Activated CD4-positive, alpha-beta T cell treated with anti-CD3 and anti-CD28 coated beads, Interleukin-10, Interleukin-2, amounts not matched to agents 100 ng/mL and 50 ng/mL, durations not matched to agents 16 hours and 8 hours (primary cell): ENCODE data around the gene SARDH.

Experiments
- DNase-seq: peaks from one replicate; pipeline ENCODE4 v3.0.0-alpha.2; 2020

SARDH gene

GRCh38 chr9:133732639-133733408 is 5.3 kb downstream of the SARDH start:
- DNase-seq: no peak

GRCh38 chr9:133731876-133732638 is 6.1 kb downstream of the SARDH start:
- DNase-seq: no peak

- DNase-seq: no peak
Measured at GRCh38 chr9:133730994-133731715, 7.0 kb downstream of the SARDH start.

GRCh38 chr9:133729617-133730281 is 8.4 kb downstream of the SARDH start:
- DNase-seq: no peak

- DNase-seq: no peak
Measured at GRCh38 chr9:133728856-133729616, 9.1 kb downstream of the SARDH start.

- DNase-seq: no peak
Measured at GRCh38 chr9:133727876-133728441, 10.2 kb downstream of the SARDH start.

GRCh38 chr9:133727277-133727875 is 10.8 kb downstream of the SARDH start:
- DNase-seq: no peak

- peak; percentile 36 for DNase-seq
Measured at GRCh38 chr9:133726401-133727276, 11.5 kb downstream of the SARDH start.

GRCh38 chr9:133725886-133726285 is 12.3 kb downstream of the SARDH start:
- DNase-seq: no peak

- DNase-seq: no peak
Measured at GRCh38 chr9:133718563-133719315, 19.4 kb downstream of the SARDH start.

- DNase-seq: no peak
Measured at GRCh38 chr9:133717113-133718031, 20.8 kb downstream of the SARDH start.

- DNase-seq: no peak
Measured at GRCh38 chr9:133716564-133717112, 21.5 kb downstream of the SARDH start.

GRCh38 chr9:133715866-133716563 is 22.1 kb downstream of the SARDH start:
- DNase-seq: no peak

- DNase-seq: no peak
Measured at GRCh38 chr9:133715295-133715865, 22.8 kb downstream of the SARDH start.

GRCh38 chr9:133714606-133715294 is 23.4 kb downstream of the SARDH start:
- no peak for DNase-seq

- no peak for DNase-seq
Measured at GRCh38 chr9:133713960-133714495, 24.1 kb downstream of the SARDH start.
